IMR-90 (cell line): ENCODE results near the gene RNF41. TPM values are rescaled to one million over a fixed set of nuclear protein-coding genes. Genes with fewer than 3 reads are reported as not detected.
A peak's percentile ranks its signal among the peaks of the same experiment; 100 is the strongest.

Source experiments
- ATAC-seq: fragments of 200-7000 bp; cut with Tn5 transposase; 2 replicates; pipeline ENCODE4 v1.9.1; 2020; ENCODE audit warnings: low read depth, mild to moderate bottlenecking, moderate library complexity
- BruUV-seq: library from RNA; stranded (reverse); fragments of 400-500 nt; replicated peaks from 2 replicates; lab custom pipeline; 2021; lab: Mats Ljungman, UMichigan
- CTCF ChIA-PET: fragments of 300-600 bp; formaldehyde crosslinking; extraction: SDS; loops from one replicate; lab custom pipeline; 2021; ENCODE audit warnings: antibody characterized with exemption; lab: Yijun Ruan, JAX
- POLR2A ChIA-PET: fragments of 300-600 bp; sonication (Branson Sonifier 250); formaldehyde crosslinking; loops from one replicate; lab custom pipeline; 2022; ENCODE audit warnings: antibody characterized with exemption; ENCODE audit not compliant: unreplicated experiment; lab: Charles Lee
- DNase-seq: peaks from one replicate; pipeline ENCODE4 v3.0.0; 2013
- H2AFZ ChIP-seq: replicated peaks from 2 replicates; pipeline ENCODE3; 2013; ENCODE audit warnings: low read length, mild to moderate bottlenecking; ENCODE audit not compliant: poor library complexity
- H2AK5ac ChIP-seq: 2 replicates; pipeline ENCODE4 v1.6.1; 2013; ENCODE audit warnings: low read depth, low read length, inconsistent platforms
- H2AK9ac ChIP-seq: replicated peaks from 2 replicates; pipeline ENCODE3; 2013; ENCODE audit warnings: mild to moderate bottlenecking, low read depth, low read length, moderate library complexity; ENCODE audit not compliant: poor library complexity
- H2BK120ac ChIP-seq: 2 replicates; pipeline ENCODE4 v1.6.1; 2013; ENCODE audit warnings: low read depth, low read length, inconsistent platforms
- H2BK15ac ChIP-seq: 3 replicates; pipeline ENCODE4 v1.6.1; 2013; ENCODE audit warnings: low read depth, low read length, inconsistent platforms
- H2BK20ac ChIP-seq: 2 replicates; pipeline ENCODE4 v1.6.1; 2013; ENCODE audit warnings: low read depth, mild to moderate bottlenecking, inconsistent platforms, low read length, moderate library complexity
- H2BK5ac ChIP-seq: 2 replicates; pipeline ENCODE4 v1.6.1; 2013; ENCODE audit warnings: mild to moderate bottlenecking, low read depth, low read length, inconsistent platforms; ENCODE audit not compliant: poor library complexity, severe bottlenecking
- H3K14ac ChIP-seq: replicated peaks from 2 replicates; pipeline ENCODE4 v1.6.1; 2013; ENCODE audit warnings: low read depth, low read length, inconsistent platforms
- H3K18ac ChIP-seq: 2 replicates; pipeline ENCODE4 v1.6.1; 2013; ENCODE audit warnings: low read depth, low read length, control low read depth
- H3K23ac ChIP-seq: 2 replicates; pipeline ENCODE4 v1.6.1; 2013; ENCODE audit warnings: low read depth, low read length, inconsistent platforms
- H3K27ac ChIP-seq: 2 replicates; pipeline ENCODE4 v1.5.1; 2013; ENCODE audit warnings: mild to moderate bottlenecking, control low read depth, low read length; ENCODE audit not compliant: insufficient read depth
- H3K27me3 ChIP-seq: 2 replicates; pipeline ENCODE4 v1.6.1; 2013; ENCODE audit warnings: low read length; ENCODE audit not compliant: control insufficient read depth, insufficient read depth
- H3K36me3 ChIP-seq: 2 replicates; pipeline ENCODE4 v1.6.1; 2013; ENCODE audit warnings: low read length, mixed read lengths; ENCODE audit not compliant: control insufficient read depth, insufficient read depth
- H3K4ac ChIP-seq: 2 replicates; pipeline ENCODE4 v1.6.1; 2013; ENCODE audit warnings: low read depth, low read length, inconsistent platforms
- H3K4me1 ChIP-seq: 2 replicates; pipeline ENCODE4 v1.6.1; 2013; ENCODE audit warnings: low read length, mixed read lengths; ENCODE audit not compliant: control insufficient read depth, insufficient read depth
- H3K4me2 ChIP-seq: 2 replicates; pipeline ENCODE4 v1.6.1; 2013; ENCODE audit warnings: low read depth, mild to moderate bottlenecking, control low read depth, low read length, moderate library complexity
- H3K4me3 ChIP-seq: 2 replicates; pipeline ENCODE4 v1.5.1; 2013; ENCODE audit warnings: low read depth, mild to moderate bottlenecking, control low read depth, low read length, moderate library complexity; ENCODE audit not compliant: insufficient read depth
- H3K56ac ChIP-seq: 2 replicates; pipeline ENCODE4 v1.6.1; 2013; ENCODE audit warnings: low read length, inconsistent platforms; ENCODE audit not compliant: insufficient read depth; ENCODE audit errors: extremely low read depth
- H3K79me1 ChIP-seq, 2 experiments: 2 replicates each; pipeline ENCODE4 v1.6.1; 2013; ENCODE audit warnings: low read length in 2 of 2, inconsistent platforms in 1 of 2, low read depth in 1 of 2
- H3K9ac ChIP-seq: 2 replicates; pipeline ENCODE4 v1.6.1; 2013; ENCODE audit warnings: low read depth, low read length, control low read depth
- H3K9me1 ChIP-seq: 2 replicates; pipeline ENCODE4 v1.6.1; 2013; ENCODE audit warnings: low read length, inconsistent platforms; ENCODE audit not compliant: insufficient read depth
- H3K9me3 ChIP-seq: 2 replicates; pipeline ENCODE4 v1.6.1; 2013; ENCODE audit warnings: low read length; ENCODE audit not compliant: control insufficient read depth, insufficient read depth
- H4K20me1 ChIP-seq: 2 replicates; pipeline ENCODE4 v1.6.1; 2013; ENCODE audit warnings: low read length, inconsistent platforms; ENCODE audit not compliant: insufficient read depth
- H4K5ac ChIP-seq: 2 replicates; pipeline ENCODE4 v1.6.1; 2013; ENCODE audit warnings: mild to moderate bottlenecking, low read depth, low read length, control low read depth
- H4K8ac ChIP-seq, 2 experiments: 2 replicates each; pipeline ENCODE4 v1.6.1; 2013; ENCODE audit warnings: low read depth in 2 of 2, low read length in 2 of 2, control low read depth in 1 of 2, inconsistent platforms in 1 of 2
- H4K91ac ChIP-seq: 2 replicates; pipeline ENCODE4 v1.6.1; 2013; ENCODE audit warnings: low read depth, low read length, inconsistent platforms; ENCODE audit not compliant: insufficient read depth
- CHD1 ChIP-seq: IDR thresholded peaks from 2 replicates; pipeline ENCODE4 v1.6.1; 2012; ENCODE audit warnings: low read depth, low read length, improper control_type of control experiment
- dilution Hi-C: fragments of 300-500 bp; cut with HindIII; formaldehyde crosslinking; loops from one replicate; pipeline ENCODE4 v1.14.3; 2018; ENCODE audit warnings: low sequenced_read_pairs; ENCODE audit not compliant: unreplicated experiment
- in situ Hi-C: fragments of 300-500 bp; cut with MboI; formaldehyde crosslinking; loops from 3 replicates; pipeline ENCODE4 v1.14.3; 2019; ENCODE audit warnings: low sequenced_read_pairs, inconsistent platforms, mixed read lengths
- intact Hi-C: fragments of 100-400 bp; cut with micrococcal nuclease; formaldehyde crosslinking; loops from 2 replicates; pipeline ENCODE4 v1.10.0; 2022
- polyA plus RNA-seq, 3 experiments: library from polyadenylated mRNA; depleted of rRNA; stranded (reverse); fragments of >200 nt; gene quantifications; 2 replicates each; pipeline ENCODE4 v1.2.3, GENCODE V29; 2012; ENCODE audit warnings: low replicate concordance in 1 of 3
- total RNA-seq: library from RNA; depleted of rRNA; stranded (reverse); fragments of >200 nt; gene quantifications from 2 replicates; pipeline ENCODE4 v1.2.3, GENCODE V29; 2012
- TF ChIP-seq, protein P1 (sequence below): conservative IDR thresholded peaks from 2 replicates; pipeline ENCODE4 v1.5.1; 2012; ENCODE audit warnings: mild to moderate bottlenecking, low read depth, low read length, improper control_type of control experiment

Gene RNF41
- total and polyA plus RNA-seq, 2 of the 4 experiments (the other 2 are of a cell fraction): 112 to 272 TPM

DNA sequence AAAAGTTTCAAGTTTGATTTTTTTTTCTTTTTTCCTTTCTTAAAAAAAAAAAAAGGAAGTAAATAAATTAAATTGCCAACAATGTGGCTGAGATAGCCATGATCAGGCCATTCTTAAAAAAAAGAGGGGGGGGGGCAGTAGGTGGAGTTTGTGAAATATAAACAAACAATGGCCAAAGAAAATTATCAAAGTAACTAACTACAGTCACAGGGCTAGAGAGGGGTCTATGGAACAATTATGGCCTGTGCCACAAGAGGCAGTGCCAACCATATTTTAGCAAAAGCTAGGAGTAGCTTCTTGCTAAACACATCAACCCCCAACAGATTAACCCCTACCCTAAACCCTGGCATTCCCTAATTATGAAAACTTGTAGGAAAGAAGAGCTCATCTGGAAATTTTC lies 16.3 kb downstream of the RNF41 start:
- Histone ChIP-seq H2BK5ac (no peak overlapping the region), H2BK15ac (no peak overlapping the region), H3K36me3 (peaks cover 39% of the 10 kb centered on the region), H2AFZ (no peak overlapping the region), H3K18ac (no peak overlapping the region), H2BK20ac (no peak overlapping the region), H3K23ac (no peak overlapping the region), H3K4me2 (no peak overlapping the region), H3K14ac (no peak overlapping the region), H3K4ac (no peak overlapping the region), H3K56ac (no peak overlapping the region), H3K9me1 (no peaks in the 10 kb centered on the region; the same call in 1 of the 2 replicates), H3K27me3 (no peaks in the 10 kb centered on the region), H3K9me3 (no peaks in the 10 kb centered on the region), H2AK9ac (no peak overlapping the region), H4K91ac (no peak overlapping the region), H3K4me1 (peaks cover 7% of the 10 kb centered on the region), H2AK5ac (no peak overlapping the region), H3K9ac (no peak overlapping the region), H4K20me1 (peaks cover 13% of the 10 kb centered on the region), H3K4me3 (no peak overlapping the region), H4K5ac (no peak overlapping the region), H3K27ac (no peak overlapping the region), H4K8ac (no peak overlapping the region), H2BK120ac (no peak overlapping the region), H3K79me1 (peaks cover 8 to 34% of the 10 kb centered on the region in 2 experiments)
- ChIA-PET CTCF (interaction anchor here (1.0 to 1.5 kb wide), 2 partner anchors 8 to 11 kb away, joined by 3 to 4 read pairs; no protein-coding TSS in a partner anchor), POLR2A (no interaction called here)
- dilution Hi-C loops: no loop called here
- DNase-seq (no peak), ATAC-seq (no peak)
- intact Hi-C loops: no loop called here
- in situ Hi-C loops: no loop called here
- TF ChIP-seq, protein P1, sequence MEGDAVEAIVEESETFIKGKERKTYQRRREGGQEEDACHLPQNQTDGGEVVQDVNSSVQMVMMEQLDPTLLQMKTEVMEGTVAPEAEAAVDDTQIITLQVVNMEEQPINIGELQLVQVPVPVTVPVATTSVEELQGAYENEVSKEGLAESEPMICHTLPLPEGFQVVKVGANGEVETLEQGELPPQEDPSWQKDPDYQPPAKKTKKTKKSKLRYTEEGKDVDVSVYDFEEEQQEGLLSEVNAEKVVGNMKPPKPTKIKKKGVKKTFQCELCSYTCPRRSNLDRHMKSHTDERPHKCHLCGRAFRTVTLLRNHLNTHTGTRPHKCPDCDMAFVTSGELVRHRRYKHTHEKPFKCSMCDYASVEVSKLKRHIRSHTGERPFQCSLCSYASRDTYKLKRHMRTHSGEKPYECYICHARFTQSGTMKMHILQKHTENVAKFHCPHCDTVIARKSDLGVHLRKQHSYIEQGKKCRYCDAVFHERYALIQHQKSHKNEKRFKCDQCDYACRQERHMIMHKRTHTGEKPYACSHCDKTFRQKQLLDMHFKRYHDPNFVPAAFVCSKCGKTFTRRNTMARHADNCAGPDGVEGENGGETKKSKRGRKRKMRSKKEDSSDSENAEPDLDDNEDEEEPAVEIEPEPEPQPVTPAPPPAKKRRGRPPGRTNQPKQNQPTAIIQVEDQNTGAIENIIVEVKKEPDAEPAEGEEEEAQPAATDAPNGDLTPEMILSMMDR: 0 out of 2 replicates have a peak, but pooled peaks have one; percentile 2
- no peak for TF ChIP-seq CHD1
- BruUV-seq: no TSS peak
